Thoracic aorta (tissue), 2 donors: ENCODE measurements around the gene GLB1L3. TPM values are rescaled to one million over a fixed set of nuclear protein-coding genes. Genes with fewer than 3 reads are reported as not detected.

Experiments used
- ATAC-seq: fragments of 150-250 bp; one replicate; pipeline ENCODE4 v1.8.0; 2017; ENCODE audit warnings: low read depth; ENCODE audit not compliant: insufficient number of reproducible peaks, low FRiP score
- DNase-seq: peaks from one replicate; pipeline ENCODE4 v3.0.0-alpha.2; 2020; ENCODE audit warnings: low spot score
- H3K27ac ChIP-seq, 2 donors: fragments of 200-600 bp; sonication (generic); 1 replicate in 1 of 2; 2 replicates in 1 of 2; pipeline ENCODE4 v1.5.1; 2016; ENCODE audit warnings: mild to moderate bottlenecking in 2 of 2, moderate library complexity in 2 of 2
- H3K27me3 ChIP-seq: fragments of 200-600 bp; sonication (generic); replicated peaks from 2 replicates; pipeline ENCODE4 v1.6.0; 2016; ENCODE audit warnings: mild to moderate bottlenecking; ENCODE audit not compliant: insufficient read depth
- H3K36me3 ChIP-seq: fragments of 200-600 bp; sonication (generic); one replicate; pipeline ENCODE4 v1.5.1; 2016
- H3K4me1 ChIP-seq, 2 donors: fragments of 200-600 bp; sonication (generic); 1 replicate in 1 of 2; 2 replicates in 1 of 2; pipeline versions ENCODE4 v1.5.1 to v1.6.0; 2016; ENCODE audit warnings: low read depth in 2 of 2, mild to moderate bottlenecking in 1 of 2; ENCODE audit not compliant: control insufficient read depth in 1 of 2
- H3K4me3 ChIP-seq: fragments of 200-600 bp; sonication (generic); 2 replicates; pipeline ENCODE4 v1.5.1; 2016; ENCODE audit warnings: mild to moderate bottlenecking
- H3K9me3 ChIP-seq: fragments of 200-600 bp; sonication (generic); 2 replicates; pipeline ENCODE4 v1.5.1; 2016
- CTCF ChIP-seq: fragments of 200-600 bp; sonication (generic); IDR thresholded peaks from one replicate; pipeline ENCODE4 v1.5.1; 2019; ENCODE audit warnings: antibody characterized with exemption
- total RNA-seq, 2 donors: library from RNA; depleted of rRNA; stranded (reverse); fragments of >200 nt; gene quantifications; one replicate each; pipeline versions ENCODE4 v1.1.0 to v1.2.3, GENCODE V29; 2016

GLB1L3 gene
- total RNA-seq, 2 donors from 2014 or later: not detected

DNA sequence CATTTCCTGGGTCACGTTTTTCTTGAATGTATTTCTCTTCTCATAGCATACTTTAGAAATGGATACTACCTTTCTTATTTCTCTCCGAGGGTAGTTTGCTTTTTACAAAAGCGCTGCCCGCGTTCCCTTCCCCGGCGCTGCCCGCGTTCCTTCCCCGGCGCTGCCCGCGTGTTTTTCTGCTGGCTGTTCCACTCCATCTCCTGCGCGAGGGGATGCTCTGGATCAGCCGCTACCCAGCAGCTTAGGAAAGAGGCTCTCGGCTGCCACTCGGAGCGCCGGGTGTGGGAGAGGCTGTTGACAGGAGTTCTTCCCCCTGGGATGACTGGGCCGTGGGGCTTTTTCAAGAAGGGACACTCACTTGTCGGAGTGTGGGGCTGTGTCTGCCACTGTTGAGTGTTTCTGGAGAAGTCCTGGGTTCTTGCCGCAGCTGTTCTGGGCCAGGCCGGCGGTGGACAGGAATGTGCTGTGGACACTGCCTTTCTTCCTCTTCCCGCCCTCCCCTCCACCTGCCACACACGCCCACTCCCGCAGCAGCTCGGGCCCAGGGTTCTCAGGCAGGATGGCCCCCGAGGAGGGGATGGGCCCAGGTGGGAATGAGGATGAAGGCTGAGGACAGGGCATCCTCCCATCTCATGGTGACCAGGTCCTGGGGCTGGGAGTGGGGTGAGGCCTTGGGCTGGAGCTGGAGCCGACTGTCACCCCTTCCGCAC, 86.2 kb downstream of the GLB1L3 start:
- no peaks in the 10 kb centered on the region for H3K36me3 ChIP-seq
- H3K27ac ChIP-seq: no peak overlapping the region
- no peaks in the 10 kb centered on the region for H3K4me1 ChIP-seq
- TF ChIP-seq CTCF: no peak
- no peaks in the 10 kb centered on the region for H3K9me3 ChIP-seq
- no peak for DNase-seq
- no peak for ATAC-seq
- no peak overlapping the region for H3K4me3 ChIP-seq
- no peaks in the 10 kb centered on the region for H3K27me3 ChIP-seq

DNA sequence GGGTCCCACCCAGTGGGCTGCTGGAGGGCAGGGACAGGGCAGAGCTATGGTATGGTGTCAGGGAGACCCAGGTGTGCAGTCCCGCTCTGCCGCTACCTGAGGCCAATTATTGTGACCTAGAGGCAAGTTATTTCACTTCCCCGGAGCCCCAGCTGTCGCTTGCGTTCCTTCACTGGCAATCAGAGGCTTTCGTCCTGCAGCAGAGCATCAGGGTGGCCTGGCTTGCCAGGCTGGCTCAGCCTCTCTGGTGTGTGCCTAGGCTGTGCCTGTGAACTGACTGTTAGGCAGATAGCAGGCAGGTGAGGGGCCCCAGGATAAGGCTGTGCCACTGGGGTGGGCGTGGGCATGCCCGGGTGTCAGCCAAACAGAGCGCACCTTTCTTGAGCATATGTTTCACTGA, 87.0 kb downstream of the GLB1L3 start:
- H3K27ac ChIP-seq: no peak overlapping the region
- DNase-seq: no peak
- ATAC-seq: no peak

DNA sequence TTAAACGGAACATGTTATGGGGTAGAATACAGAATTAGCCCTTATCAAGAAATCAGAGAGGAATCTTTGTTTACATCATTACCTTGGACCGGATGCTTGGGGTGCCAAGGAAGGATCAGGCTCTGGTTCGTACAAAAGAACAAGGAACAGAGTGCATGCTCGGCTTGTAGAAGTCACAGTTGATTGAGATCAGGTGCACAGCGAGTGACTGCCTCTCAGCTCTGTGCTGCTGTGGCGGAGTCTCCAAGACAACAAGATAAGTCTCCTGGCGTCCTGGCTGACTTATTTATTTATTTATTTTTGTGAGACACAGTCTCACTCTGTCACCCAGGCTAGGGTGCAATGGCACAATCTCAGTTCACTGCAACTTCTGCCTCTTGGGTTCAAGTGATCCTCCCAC, 87.4 kb downstream of the GLB1L3 start:
- Histone ChIP-seq H3K4me3 (no peak overlapping the region), H3K4me1 (no peaks in the 10 kb centered on the region), H3K36me3 (no peaks in the 10 kb centered on the region), H3K9me3 (no peaks in the 10 kb centered on the region), H3K27ac (no peak overlapping the region), H3K27me3 (no peaks in the 10 kb centered on the region)
- ATAC-seq (no peak), DNase-seq (no peak)
- TF ChIP-seq CTCF: no peak

More for the DNA sequence above, 87.0 kb downstream of the GLB1L3 start:
- H3K4me3 ChIP-seq: no peak overlapping the region
- no peak for TF ChIP-seq CTCF
- no peaks in the 10 kb centered on the region for H3K9me3 ChIP-seq
- H3K36me3 ChIP-seq: no peaks in the 10 kb centered on the region
- no peaks in the 10 kb centered on the region for H3K4me1 ChIP-seq
- H3K27me3 ChIP-seq: no peaks in the 10 kb centered on the region

DNA sequence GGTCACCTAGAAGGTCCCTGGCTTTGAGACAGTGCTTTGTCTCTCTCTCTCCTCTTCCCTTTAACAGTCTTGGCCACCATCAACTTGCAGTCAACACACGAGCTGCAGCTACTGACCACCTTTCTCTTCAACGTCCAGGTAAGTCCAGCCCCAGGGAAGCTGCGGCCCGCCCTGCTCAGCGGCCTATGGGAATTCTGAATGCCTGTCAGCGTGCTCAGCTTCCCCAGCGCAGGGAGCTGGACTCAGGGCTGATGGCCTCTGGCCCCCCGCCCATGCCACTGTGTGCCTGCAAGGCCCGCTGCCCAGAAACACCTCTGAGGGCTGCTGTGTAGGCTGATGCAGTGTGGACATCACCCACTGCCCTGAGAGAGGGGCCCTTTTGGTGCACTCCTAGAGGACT, 88.1 kb downstream of the GLB1L3 start:
- no peak for TF ChIP-seq CTCF
- no peak for DNase-seq
- Histone ChIP-seq H3K4me1 (no peaks in the 10 kb centered on the region), H3K4me3 (no peak overlapping the region), H3K9me3 (no peaks in the 10 kb centered on the region), H3K27ac (no peak overlapping the region), H3K36me3 (no peaks in the 10 kb centered on the region), H3K27me3 (no peaks in the 10 kb centered on the region)
- ATAC-seq: no peak

- ATAC-seq (no peak), DNase-seq (no peak)
- Histone ChIP-seq H3K27me3 (no peaks in the 10 kb centered on the region), H3K9me3 (no peaks in the 10 kb centered on the region), H3K36me3 (no peaks in the 10 kb centered on the region), H3K4me1 (no peaks in the 10 kb centered on the region), H3K27ac (no peak overlapping the region), H3K4me3 (no peak overlapping the region)
- no peak for TF ChIP-seq CTCF
These were observed 89.1 kb downstream of the GLB1L3 start for GRCh38 chr11:134365011-134365925.
